Posterior vena cava (tissue), 2 donors: ENCODE data around the gene ESR2. TPM values are rescaled to one million over a fixed set of nuclear protein-coding genes. Genes with fewer than 3 reads are reported as not detected.
"Not testable (repeated sequence)": the region's sequence is repeated elsewhere in the genome, so short reads cannot be mapped to it uniquely, and the experiment has no call there.

ENCODE experiments used
- DNase-seq: peaks from one replicate; pipeline ENCODE4 v3.0.0-alpha.2; 2020; ENCODE audit warnings: low spot score
- intact Hi-C, 2 donors: fragments of 100-400 bp; cut with DNase I; formaldehyde crosslinking; loops; one replicate each; pipeline versions ENCODE4 v1.14.1 to v1.14.2; 2022 to 2023
- total RNA-seq, 2 donors: library from RNA; stranded (reverse); fragmentation: NEBNext Ultra II Directional; extraction: Animal tissue kit (Norgen Biotek cat#: 25700); gene quantifications; one replicate each; pipeline ENCODE4 v1.2.1, GENCODE V29; 2021
- donor health status: DM: yes; HTN: yes; CAD: no.
- donor health status: DM: yes; HTN: yes; CAD: no.

Gene ESR2
- total RNA-seq, 2 donors from 2014 or later: 0.14 to 0.24 TPM

DNA sequence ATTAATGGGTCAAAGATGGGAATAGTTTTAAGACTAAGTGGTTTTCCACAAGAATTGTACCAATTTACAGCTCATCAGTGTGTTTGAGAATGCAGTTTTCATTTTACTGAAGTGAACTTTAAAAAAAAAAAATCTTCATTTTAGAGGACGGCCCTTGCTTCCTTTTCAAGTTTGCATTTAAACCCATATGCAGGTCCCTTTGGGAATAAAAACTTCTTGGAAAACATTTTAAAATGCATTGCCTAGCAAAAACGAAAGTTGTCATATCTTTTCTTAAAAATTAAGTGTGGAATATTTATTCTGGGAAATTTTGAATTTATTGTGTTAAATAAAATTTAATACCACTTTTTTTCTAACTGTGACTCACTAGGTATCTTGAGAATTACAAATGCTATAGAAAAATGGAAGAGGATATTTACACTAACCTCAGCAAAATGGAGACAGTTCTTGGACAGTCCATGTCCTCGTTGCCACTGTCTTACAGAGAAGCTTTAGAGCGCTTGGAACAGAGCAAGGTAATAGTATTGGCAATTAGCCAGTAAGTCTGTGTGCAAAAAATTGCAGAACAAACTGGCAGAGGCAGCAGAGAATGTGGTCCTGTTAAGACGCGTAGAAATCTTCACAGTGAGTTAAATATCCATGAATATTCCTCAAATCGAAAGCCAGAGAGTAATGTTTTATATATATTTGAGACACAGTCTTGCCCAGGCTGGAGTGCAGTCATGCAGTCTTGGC lies 231.6 kb downstream of the ESR2 start:
- intact Hi-C loops: no loop called here

DNA sequence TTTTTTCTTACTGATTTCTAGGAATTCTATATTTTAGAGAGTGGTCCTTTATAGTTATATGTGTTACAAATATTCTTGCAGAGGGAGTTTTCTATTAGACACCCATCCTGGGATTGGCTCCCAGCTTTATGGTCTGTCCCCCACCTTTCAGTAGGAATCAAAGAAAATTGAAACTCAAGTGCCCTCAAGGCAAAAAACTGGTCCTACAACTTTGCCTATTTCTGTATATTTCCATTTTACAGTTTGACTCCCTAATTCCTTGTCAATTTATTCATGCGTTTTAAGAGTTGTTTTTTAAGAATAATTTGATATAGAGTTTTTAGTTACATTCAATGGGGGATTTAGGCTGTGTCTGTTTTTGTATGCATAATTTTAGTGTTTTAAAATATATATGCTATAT lies 232.5 kb downstream of the ESR2 start:
- no peak for DNase-seq
- intact Hi-C loops: no loop called here

More for the DNA sequence above, 231.6 kb downstream of the ESR2 start:
- no peak for DNase-seq

DNA sequence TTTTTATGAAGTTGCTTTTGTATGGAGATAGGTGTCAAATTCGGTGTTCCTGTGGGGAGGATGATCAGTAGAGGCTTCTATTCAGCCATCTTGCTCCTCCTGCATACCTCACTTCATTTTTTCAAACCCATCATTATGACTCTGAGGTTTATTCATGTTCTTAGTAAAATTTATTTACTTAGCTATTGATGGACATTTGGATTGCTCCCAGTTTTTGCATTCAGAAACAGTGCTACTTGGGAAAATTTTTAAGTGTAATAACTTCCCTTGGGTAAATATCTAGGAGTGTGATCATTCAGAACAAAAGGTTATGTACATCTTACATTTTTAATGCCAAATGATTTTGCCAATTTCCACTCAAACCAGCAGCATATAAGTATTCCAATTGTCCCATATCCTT lies 233.1 kb downstream of the ESR2 start:
- intact Hi-C loops: no loop called here
- DNase-seq: no peak

- intact Hi-C loops: no loop called here
- no peak for DNase-seq
Observed at GRCh38 chr14:64060648-64061096, 233.5 kb downstream of the ESR2 start.

GRCh38 chr14:64060199-64060545 lies 234.0 kb downstream of the ESR2 start:
- intact Hi-C loops: no loop called here
- DNase-seq: no peak

GRCh38 chr14:64059454-64060198 lies 234.5 kb downstream of the ESR2 start:
- DNase-seq: no peak
- intact Hi-C loops: no loop called here

- no peak for DNase-seq
- intact Hi-C loops: no loop called here
Observed at GRCh38 chr14:64053694-64054669, 240.2 kb downstream of the ESR2 start.

GRCh38 chr14:64049616-64050381 lies 244.4 kb downstream of the ESR2 start:
- intact Hi-C loops: loop anchor here in 1 of 2 donors (10.0 kb wide), 1 partner anchor 1865 kb away; no protein-coding TSS in a partner anchor
- no peak for DNase-seq

DNA sequence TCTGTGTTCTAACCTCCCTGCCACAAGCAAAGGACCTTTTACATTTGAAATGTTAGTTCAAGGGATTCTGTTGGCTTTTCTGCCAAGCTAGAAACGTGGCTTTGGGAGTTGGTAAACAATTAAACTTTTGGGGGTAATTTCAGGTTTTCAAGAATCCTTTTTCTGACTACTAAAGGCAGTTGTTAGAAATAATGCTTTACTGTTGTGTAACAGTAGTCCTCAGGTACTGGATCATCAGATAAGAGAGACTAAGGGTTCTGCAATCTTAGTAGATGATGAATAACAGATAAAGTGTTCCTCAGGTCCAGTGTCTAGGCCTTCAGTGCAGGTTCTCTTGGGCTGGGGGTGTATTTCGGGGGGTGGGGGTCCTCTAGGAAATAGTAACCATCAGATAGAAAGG lies 249.1 kb downstream of the ESR2 start:
- DNase-seq: no peak
- intact Hi-C loops: loop anchor here in 1 of 2 donors (10.0 kb wide), 1 partner anchor 1870 kb away; no protein-coding TSS in a partner anchor

GRCh38 chr14:64043296-64043695 lies 250.9 kb downstream of the ESR2 start:
- not testable (repeated sequence) for DNase-seq
- intact Hi-C loops: loop anchor here in 1 of 2 donors (10.0 kb wide), 1 partner anchor 1872 kb away; no protein-coding TSS in a partner anchor

DNA sequence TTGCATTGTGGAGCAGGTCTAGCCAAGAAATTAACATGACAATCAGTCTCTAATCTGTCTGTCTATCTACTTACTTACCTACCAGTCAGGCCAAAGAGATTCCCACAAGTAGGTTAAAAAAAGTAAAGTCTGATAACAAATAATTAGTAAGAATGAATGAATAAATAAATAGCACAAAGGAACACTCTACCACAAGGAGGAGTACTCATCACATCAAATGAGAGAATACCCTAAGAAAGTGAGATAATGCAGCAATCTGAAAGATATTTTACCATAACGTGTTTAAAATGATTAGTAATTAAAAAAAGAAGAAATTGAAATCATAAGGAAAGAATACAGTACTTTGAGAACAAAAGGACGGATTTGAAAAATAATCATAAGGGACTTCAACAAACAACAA lies 254.1 kb downstream of the ESR2 start:
- intact Hi-C loops: loop anchor here in 1 of 2 donors (10.0 kb wide), 1 partner anchor 1875 kb away; no protein-coding TSS in a partner anchor
- no peak for DNase-seq

DNA sequence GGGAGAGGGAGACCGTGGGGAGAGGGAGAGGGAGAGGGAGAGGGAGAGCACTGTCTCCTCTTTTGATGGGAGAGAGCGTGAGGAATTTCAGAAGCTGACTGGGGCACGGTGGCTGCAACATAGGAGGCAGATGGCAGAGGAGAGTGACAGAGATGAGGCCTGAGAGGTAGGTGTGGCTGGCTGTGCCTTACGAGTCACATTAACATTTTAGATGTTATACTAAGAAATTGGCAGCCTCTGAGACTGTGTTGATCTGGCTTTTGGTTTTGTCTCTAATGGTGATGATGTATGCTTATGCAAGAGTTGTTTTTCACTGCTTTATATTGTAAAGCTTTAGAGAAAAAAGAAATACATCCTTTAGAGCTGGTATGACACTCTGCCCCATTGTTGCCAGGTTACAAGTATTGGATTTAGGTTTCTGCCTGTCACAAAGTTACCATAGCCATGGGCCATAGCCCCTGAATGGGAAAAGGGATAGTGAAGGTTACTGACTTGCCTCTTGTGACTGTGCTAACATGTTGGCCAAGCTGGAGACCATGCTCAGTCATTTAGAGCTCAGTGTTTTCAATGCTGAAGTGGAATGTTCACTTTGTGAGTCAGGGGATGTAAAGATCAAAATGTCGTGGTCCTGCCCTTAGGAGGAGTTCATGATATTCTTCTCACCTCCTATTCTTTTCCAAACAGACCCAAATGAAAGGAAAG lies 255.2 kb downstream of the ESR2 start:
- DNase-seq: no peak
- intact Hi-C loops: no loop called here

DNA sequence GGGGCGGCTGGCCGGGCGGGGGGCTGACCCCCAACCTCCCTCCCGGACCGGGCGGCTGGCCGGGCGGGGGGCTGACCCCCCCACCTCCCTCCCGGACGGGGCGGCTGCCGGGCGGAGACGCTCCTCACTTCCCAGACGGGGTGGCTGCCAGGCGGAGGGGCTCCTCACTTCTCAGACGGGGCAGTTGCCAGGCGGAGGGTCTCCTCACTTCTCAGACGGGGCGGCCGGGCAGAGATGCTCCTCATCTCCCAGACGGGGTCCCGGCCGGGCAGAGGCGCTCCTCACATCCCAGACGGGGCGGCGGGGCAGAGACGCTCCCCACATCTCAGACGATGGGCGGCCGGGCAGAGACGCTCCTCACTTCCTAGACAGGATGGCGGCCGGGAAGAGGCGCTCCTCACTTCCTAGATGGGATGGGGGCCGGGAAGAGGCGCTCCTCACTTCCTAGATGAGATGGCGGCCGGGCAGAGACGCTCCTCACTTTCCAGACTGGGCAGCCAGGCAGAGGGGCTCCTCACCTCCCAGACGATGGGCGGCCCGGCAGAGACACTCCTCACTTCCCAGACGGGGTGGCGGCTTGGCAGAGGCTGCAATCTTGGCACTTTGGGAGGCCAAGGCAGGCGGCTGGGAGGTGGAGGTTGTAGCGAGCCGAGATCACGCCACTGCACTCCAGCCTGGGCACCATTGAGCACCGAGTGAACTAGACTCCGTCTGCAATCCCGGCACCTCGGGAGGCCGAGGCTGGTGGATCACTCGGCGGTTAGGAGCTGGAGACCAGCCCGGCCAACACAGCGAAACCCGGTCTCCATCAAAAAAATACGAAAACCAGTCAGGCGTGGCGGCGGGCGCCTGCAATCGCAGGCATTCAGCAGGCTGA lies 256.1 kb downstream of the ESR2 start:
- DNase-seq, intact Hi-C loops: not testable (repeated sequence)

- no peak for DNase-seq
- intact Hi-C loops: no loop called here
Observed at GRCh38 chr14:64035143-64035542, 259.0 kb downstream of the ESR2 start.
